HG03095 (cell line): ENCODE measurements around the gene CERS6.
A peak's percentile ranks its signal among the peaks of the same experiment; 100 is the strongest.

Experiments used
- ATAC-seq: cut with Tn5 transposase; IDR thresholded peaks from one replicate; pipeline ENCODE4 v1.9.1; 2021; ENCODE audit warnings: moderate library complexity; ENCODE audit not compliant: unreplicated experiment

CERS6 gene

GRCh38 chr2:168722592-168722991 lies 266.5 kb downstream of the CERS6 start:
- ATAC-seq, result no peak

- no peak for ATAC-seq
Observed at GRCh38 chr2:168723275-168723899, 267.3 kb downstream of the CERS6 start.

- ATAC-seq, result no peak
Observed at GRCh38 chr2:168726375-168726774, 270.3 kb downstream of the CERS6 start.

- no peak for ATAC-seq
Observed at GRCh38 chr2:168727904-168728470, 271.9 kb downstream of the CERS6 start.

- ATAC-seq, result no peak
Observed at GRCh38 chr2:168729455-168729854, 273.4 kb downstream of the CERS6 start.

- ATAC-seq, result no peak
Observed at GRCh38 chr2:168730344-168730743, 274.3 kb downstream of the CERS6 start.

- ATAC-seq, result no peak
Observed at GRCh38 chr2:168731002-168731401, 274.9 kb downstream of the CERS6 start.

GRCh38 chr2:168731616-168732015 lies 275.5 kb downstream of the CERS6 start:
- no peak for ATAC-seq

GRCh38 chr2:168732100-168732499 lies 276.0 kb downstream of the CERS6 start:
- ATAC-seq, result no peak

GRCh38 chr2:168732506-168732905 lies 276.4 kb downstream of the CERS6 start:
- no peak for ATAC-seq

GRCh38 chr2:168734199-168734760 lies 278.2 kb downstream of the CERS6 start:
- ATAC-seq, result no peak

GRCh38 chr2:168736649-168737445 lies 280.8 kb downstream of the CERS6 start:
- ATAC-seq, result no peak

GRCh38 chr2:168738062-168738461 lies 282.0 kb downstream of the CERS6 start:
- no peak for ATAC-seq

- no peak for ATAC-seq
Observed at GRCh38 chr2:168740360-168740759, 284.3 kb downstream of the CERS6 start.

GRCh38 chr2:168740788-168741187 lies 284.7 kb downstream of the CERS6 start:
- no peak for ATAC-seq

GRCh38 chr2:168742258-168742932 lies 286.3 kb downstream of the CERS6 start:
- no peak for ATAC-seq

GRCh38 chr2:168744844-168745243 lies 288.8 kb downstream of the CERS6 start:
- ATAC-seq, result no peak

- ATAC-seq, result no peak
Observed at GRCh38 chr2:168748461-168748860, 292.4 kb downstream of the CERS6 start.

GRCh38 chr2:168749297-168749696 lies 293.2 kb downstream of the CERS6 start:
- ATAC-seq, result no peak

GRCh38 chr2:168751104-168751740 lies 295.1 kb downstream of the CERS6 start:
- peak; percentile 82 for ATAC-seq

GRCh38 chr2:168752361-168752760 lies 296.3 kb downstream of the CERS6 start:
- ATAC-seq, result no peak
